Frontal cortex (tissue), 4 donors: Measurements from ENCODE around the gene ZFAND2B. TPM values are rescaled to one million over a fixed set of nuclear protein-coding genes. Genes with fewer than 3 reads are reported as not detected.

Source experiments
- DNase-seq, 2 donors: peaks; one replicate each; pipeline ENCODE4 v3.0.0; 2012; ENCODE audit warnings: low spot score in 2 of 2
- FAIRE-seq: peaks from 2 replicates; lab custom pipeline; 2012; peaks lifted over from hg19 to GRCh38; lab: Jason Lieb, UNC
- total RNA-seq: library from RNA; depleted of rRNA; stranded (reverse); fragments of >200 nt; gene quantifications from one replicate; pipeline ENCODE4 v1.2.3, GENCODE V29; 2014
- donor health status: control.
- donor health status: control.
- donor health status: control.

The ZFAND2B gene, protein sequence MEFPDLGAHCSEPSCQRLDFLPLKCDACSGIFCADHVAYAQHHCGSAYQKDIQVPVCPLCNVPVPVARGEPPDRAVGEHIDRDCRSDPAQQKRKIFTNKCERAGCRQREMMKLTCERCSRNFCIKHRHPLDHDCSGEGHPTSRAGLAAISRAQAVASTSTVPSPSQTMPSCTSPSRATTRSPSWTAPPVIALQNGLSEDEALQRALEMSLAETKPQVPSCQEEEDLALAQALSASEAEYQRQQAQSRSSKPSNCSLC
- total RNA-seq, result 10.2 TPM

DNA sequence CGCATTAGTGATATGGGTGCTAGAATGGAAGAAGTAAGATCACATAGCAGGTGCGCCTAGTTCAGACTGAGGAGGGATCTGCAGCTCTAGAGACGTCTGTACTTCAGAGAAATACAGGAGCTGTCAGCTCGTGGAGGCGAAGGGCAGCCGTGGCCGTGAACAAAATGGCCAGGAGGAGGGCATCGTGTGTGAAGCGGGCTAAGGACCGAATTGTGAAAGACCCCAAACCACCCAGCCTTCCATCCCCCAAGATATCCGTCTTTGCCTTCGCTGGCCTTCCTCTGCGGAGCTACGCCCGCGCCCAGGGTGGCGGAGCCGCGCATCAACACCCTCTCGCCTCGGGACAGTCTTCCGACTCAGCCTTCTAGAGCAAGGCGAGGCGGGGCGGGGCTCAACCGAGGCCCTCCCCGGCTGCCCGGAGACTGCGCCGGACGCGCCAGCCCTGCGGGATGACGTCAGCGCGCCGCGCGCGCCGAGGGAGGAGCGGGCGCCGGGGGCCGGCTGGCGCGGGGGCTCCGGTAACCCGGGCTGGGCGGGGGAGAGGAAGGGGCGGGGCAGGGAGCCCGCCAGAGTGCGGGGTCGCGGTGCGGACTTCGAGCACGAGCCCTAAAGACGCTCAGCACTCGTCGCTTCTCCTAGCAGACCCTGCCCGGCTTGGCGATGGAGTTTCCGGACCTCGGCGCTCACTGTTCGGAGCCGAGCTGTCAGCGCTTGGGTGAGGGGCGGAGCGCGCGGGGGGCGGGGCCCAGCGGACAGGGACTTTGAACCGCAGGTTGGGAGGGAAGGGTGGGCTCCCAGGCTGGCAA is at the start of gene ZFAND2B:
Gene ZFAND2B (plus strand): TSS at position 455 of the 806 bp plus-strand sequence. CDS start 206 bp downstream, at position 661.
- FAIRE-seq, result no peak
- peak; percentile 99 for DNase-seq

DNA sequence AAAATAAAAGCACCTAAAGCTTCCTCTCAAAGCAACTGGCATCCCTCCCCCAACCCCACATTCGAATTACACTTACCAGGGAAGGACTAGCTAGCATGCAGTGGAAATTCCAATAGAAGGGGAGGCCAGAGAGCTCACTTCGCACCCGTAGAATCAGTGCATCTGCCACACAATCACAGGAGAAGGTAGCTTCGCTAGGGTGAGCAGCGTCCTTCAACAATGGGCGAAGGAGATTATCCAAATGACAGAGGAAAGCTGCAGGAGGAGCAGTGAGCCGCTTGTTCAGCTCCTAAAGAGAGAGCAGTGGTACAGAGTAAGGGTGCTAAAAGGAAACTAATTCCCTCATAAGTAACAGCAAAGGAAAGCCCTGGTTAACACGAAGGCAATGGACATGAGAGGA is 49.2 kb upstream of the ZFAND2B start:
- DNase-seq (no peak), FAIRE-seq (no peak)

DNA sequence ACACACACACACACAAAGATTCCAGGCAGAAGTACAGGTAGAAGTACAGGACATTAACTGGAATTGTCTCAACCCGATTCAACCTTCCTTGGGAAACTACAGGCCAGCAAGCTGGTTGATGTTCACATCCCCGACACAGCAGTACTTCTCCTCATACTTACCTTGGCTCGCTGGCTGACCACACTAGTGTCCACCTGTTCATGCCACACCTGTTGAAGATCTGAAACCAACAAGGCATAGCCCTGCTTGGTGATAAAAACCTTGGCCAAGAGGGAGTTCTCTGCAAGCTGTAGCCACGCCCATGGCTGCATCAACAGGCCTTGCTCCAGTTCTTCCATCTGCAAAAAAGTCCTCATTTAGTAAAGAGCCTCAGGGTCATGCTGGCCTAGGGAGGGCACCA is 48.6 kb upstream of the ZFAND2B start:
- FAIRE-seq (no peak), DNase-seq (no peak)

DNA sequence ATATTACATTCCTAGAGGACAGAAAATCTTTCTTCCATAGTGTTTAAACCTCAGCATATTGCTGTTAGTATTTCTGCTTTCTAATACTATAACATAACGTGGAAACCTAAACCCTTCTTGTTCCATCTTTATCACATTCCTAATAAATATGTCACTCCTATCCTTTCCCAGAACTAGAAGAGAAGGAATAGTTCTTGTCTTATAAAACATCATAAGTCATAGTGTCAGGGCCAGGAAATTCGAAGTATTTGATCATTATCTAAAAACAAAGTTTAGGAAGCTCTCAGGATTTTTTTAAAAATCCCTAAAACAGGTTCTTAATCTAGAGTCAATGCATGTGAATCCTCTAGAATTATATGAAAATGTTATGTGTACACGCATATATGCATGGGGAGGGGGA is 48.0 kb upstream of the ZFAND2B start:
- no peak for FAIRE-seq
- no peak for DNase-seq

DNA sequence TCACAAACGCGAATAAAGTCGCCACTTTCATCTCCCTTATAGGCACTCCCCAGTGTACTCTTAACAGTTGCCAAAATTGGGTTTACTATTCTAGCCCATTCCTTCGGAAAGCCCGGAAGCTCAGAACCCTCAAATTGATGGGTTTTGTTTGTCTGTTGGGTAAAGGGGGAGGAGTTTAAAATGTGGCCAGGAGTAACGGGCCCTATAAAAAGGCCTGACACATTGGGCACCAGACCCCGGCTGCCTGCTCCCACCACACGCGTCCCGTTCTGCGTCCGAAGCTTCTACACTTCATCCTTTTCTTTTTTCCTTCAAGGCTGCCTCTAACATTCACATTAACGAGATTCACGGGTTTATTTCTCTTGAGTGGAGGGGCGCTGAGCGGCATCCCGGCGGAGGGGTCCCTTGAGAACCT is 46.8 kb upstream of the ZFAND2B start:
- no peak for FAIRE-seq
- DNase-seq, result no peak

DNA sequence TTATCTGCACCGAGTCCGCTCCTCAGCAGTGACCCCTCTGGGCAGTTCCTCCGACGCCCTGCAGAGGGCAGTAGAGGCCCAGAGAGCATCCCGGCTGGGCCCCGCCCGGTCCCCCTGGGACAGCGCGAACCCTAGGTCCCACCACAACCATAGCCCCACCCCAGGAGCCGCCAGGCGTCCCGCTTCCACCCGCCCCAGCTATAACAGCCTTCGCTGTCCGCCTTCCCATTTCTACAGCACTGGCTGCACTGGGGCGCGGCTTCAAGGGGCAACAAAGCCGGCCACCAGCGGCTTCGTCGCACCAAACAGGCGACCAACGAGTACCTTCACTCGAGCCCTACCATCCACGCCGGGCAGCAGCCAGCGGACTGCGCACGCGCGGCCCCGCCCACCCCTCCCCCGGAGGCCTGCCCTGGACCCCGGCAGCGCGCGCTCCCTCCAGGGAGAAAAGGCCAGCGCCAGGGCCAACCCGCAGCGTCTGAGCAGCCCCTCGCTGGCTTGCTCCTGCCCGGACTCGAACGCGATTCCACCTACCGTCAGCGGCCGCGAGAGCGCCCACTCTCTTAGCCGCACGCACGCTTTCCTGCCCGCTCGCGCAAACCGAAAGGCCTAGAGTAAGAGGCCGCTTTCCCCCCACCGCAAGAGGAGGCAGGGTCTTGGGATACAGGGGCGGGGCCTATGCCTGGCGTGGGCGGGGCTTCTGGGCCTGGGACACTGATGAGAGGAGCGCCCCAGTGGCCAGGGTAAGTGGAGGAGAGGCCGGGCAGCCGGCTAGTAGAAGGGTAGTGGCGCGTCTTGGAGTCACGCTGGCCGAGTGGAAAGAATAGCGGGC is 46.2 kb upstream of the ZFAND2B start, which contains the start of gene NHEJ1:
Gene NHEJ1 (minus strand): TSS at position 630 of the 832 bp plus-strand sequence. CDS start 2,453 bp downstream, outside the sequence.
- FAIRE-seq (no peak), DNase-seq (peak; percentile 87 to 93)

DNA sequence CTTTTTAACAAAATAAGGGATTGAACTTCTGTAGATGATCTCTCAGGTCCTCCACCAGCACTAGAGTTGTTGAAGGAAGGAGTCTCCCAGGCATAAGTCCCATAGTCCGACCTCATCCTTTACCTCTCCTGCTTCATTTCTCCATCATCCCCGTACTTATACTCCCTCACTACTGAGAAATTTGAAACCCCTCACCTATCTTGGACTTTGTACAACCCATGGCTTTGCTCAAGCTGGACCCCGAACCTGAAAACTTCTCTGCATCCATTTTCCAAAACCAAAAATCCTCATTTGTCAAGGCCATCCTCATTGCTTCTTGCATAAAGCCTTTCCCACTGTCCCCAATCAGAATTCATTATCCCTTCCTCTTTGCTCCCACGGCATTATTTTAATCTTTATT is 45.5 kb upstream of the ZFAND2B start:
- no peak for DNase-seq
- FAIRE-seq, result no peak

DNA sequence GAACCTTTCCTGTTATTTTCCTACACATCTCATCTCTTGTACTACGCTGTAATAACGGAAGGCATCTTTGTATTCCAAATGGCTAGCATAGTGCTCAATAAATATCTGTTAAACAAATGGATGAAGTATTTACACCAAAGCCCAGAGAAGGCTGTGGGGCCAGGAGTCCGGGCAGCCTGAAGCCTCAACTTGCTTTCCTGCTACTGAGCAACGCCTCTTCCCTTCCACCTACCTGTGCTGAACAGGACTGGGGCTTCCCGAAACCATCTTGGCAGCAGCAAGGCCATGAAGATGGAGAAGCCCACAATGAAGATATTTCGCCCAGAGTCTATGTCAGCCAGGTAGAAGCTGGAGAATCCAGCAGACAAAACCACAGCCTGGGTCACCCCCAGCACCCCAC is 43.4 kb upstream of the ZFAND2B start:
- DNase-seq, result no peak
- no peak for FAIRE-seq

DNA sequence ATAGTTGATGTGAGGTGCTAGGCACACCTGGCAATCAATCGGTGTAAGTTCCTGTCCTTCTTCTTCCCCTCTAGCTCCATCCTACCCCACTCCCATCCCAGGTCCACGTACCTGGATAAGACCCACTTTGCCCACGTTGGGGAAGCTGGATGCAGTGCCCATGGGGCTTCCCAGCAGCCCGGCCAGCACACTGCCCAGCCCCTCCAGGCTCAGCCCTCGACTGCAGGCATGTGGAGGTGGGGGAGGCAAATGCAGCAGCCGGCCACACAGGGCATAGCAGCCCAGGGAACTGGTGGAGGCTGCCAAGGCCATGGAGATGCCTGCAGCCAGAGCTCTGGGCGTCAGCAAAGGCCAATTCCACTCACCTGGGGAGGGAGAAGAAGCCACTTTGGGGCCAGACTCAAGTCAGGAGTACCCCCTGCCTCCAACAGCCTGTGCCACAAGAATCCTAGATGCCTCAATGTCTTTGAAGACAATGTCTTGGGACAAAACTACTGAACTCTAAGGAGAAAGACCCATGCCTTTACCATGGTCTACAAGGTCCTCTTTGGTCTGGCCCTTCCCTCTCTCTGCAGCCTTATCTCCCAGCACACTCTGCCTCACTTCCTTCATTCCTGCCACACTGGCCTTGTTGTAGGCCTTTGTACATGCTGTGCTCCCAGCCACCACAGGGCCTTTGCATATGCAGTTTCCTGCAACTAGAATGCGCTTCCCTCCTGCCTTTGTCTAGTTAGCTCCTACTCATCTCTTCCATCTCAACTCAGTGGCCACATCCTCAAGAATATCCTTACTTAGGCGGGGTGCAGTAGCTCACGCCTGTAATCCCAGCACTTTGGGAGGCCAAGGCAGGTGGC is 41.3 kb upstream of the ZFAND2B start:
- DNase-seq (no peak), FAIRE-seq (no peak)

DNA sequence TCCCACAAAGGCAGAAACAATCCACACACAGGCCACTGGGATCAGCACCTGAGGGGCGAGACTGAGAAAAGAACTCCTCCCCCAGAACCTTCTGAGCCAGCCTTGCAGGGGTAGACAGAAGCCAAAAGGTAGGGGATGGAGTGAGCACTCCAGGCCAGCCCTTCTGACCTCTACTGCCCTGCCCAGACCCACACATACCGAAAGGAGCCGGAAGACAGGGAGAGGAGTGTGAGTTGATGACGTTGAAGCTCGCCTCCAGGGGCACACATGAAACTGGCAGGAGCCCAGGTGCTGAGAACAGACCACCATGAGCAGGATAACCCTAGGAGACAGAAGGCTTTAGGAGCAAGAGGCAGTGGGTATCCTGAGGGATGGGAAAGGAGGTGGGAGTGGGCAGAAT is 38.6 kb upstream of the ZFAND2B start:
- DNase-seq (no peak), FAIRE-seq (no peak)

DNA sequence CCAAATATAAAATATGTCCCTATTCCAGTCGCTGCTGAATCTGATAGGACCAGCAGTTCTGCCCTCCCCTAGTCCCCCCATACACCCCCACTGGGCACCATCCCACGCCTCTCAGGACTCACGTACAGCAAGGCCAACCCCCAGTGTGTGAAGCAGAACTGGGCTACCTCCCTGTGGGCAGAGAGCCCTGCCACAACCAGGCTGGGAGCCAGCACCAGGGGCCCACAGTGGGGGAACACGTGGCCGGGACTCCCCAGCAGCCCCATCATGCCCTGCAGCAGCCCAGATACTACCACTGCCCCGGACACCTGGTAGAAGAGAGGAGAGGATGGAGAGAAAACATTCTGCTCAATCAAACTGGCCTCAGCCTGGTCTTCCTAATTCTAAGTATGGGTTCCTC is 38.1 kb upstream of the ZFAND2B start:
- DNase-seq, result no peak
- no peak for FAIRE-seq

DNA sequence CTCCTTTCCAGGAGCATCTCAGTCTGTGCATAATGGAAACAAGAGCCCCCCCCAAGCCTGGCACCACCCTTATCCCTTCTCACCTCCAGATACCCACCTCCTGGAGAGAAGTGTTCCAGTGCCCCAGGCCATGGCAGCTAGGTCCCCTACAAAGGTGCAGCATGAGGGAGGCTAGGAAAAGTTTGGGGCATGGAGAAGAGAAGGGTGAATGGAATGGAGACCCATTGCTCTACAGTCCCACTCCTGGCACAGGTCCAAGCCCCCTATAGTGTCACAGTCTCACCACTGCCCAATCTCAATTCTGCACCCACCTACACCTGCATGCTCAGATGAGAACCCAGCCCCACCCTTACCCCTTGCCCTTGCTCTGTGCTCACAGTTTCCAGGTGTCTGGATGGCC is 37.6 kb upstream of the ZFAND2B start:
- DNase-seq (no peak), FAIRE-seq (no peak)

DNA sequence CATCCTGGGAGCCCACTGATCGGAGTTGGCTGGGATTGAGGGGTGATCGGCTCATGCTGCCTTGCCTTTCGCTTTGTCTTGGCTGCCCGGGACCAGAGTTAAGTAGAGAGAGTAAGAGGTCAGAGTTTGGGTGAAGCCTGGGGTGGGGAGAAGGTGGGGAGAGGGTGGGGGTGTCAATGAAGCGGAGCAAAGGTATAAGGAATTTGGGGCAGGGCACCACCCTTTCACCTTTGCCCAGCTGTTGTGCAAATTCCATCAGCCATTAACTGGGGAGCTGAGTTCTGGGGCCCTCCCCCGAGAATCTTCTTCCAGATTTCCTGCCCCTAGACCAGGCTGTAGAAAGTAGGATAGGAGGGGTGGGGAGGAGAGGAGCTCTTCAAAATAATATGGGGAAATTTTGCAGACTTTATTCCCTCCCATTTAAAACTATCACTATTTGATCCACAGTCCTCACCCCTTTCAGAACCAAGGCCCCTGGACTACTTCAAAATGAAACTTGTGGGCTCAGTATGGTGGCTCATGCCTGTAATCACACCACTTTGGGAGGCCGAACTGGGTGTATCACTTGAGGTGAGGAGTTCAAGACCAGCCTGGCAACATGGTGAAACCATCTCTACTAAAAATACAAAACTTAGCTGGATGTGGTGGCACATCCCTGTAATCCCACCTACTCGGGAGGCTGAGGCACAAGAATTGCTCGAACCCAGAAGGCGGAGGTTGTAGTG is 36.5 kb upstream of the ZFAND2B start, which contains the start of gene SLC23A3:
Gene SLC23A3 (minus strand): TSS at position 100 of the 725 bp plus-strand sequence. CDS start 45 bp downstream, at position 55.
- FAIRE-seq (no peak), DNase-seq (no peak)

DNA sequence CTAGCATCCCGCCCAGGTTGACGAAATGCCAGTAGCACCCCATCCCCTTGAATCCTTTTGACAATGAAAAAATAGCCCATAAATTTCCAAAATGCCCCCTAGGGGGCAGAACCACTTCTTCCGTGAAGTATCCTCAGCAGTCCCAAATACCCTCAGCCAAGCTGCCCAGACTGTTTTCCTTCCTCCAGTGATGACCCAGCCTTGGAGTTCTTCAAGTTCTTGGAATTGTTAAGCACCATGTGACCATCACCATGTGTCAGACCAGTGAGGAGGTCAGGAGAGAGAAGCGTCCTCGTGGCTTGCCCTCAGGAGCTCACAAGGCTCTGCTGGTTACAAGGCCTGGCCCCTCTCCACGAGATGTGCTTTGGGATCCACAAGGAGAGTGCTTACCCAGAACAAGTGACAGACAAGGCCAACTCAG is 35.3 kb upstream of the ZFAND2B start:
- DNase-seq (peak; percentile 38 to 65), FAIRE-seq (no peak)

DNA sequence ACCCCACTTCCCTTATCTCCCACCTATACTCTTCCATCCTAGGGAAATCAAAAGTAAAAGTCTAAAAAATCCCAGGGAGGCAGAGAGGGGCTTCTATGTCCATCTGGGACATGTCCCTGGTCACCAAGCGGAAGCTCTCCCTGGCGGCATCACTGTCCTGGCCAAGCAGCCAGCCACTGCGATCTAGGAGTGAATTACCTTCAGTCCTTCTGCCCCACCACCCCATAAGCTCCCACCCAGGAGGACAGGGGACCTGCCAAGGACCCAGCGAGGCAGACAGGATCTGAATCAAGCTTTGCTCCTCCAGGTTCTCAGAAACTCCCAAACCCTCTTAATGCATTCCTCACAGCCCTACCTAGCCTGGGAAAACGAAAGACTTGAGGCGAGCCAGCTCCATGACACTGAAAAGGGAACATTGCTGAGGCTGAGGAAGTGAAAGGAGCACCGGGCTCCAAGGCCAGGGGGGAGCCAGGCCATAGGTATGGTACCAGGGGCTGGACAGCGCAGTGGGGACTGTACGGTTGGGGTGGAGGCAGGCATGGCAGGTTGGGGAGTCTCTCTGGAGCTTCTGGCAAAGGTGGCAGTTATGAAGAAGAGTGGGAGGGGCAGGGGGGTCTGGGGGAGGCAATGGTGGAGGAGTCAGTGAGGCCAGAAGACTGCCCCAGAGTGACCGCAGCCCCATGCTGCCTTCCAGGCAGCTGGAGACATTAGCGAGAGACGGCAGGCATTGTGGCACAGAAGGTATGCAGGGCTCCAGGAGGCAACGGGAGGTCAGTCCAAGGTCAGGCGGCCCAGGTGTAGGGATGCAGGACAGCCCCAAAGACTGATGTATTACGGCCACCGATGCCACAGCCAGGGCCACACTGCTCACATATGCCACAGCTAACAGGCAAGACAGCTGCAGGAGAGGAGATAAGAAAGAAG is 34.1 kb upstream of the ZFAND2B start:
- no peak for DNase-seq
- FAIRE-seq, result no peak

DNA sequence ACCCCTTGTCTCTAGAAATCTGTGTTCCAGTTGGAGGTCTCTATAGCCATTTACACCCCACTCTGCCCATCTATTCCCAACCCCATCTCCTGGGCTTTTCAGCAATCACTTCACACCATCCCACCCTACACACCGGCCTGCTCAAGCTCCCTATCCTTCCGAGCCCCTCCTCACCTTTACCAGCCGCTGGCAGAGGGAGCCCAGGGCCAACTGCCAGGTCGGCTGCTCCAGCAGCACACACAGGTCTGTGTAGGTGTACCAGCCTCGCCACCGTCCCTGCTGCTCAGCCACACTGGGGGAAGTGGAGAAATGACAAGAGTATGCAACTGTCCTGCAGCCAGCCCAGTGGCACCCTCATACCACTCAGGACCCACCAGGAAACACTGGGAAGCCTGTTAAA is 33.4 kb upstream of the ZFAND2B start:
- DNase-seq (no peak), FAIRE-seq (no peak)

DNA sequence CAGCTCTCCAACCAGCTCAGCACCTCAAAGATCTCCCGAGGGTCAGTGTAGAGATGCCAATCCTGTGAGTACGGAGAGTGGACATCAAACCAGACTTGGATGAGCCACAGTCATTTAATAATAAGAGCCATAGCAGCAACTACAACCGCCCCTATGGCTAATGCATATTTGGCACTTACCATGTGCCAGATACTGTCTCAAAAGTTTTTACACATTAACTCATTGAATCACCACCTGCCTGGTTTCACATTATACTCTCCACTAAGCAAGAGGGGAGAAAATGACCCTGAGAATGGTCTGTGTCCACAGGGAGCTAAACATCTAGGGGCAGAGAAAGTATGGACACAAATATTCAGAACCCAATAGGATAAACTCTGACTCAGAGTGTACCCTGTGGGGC is 32.4 kb upstream of the ZFAND2B start:
- no peak for DNase-seq
- no peak for FAIRE-seq

DNA sequence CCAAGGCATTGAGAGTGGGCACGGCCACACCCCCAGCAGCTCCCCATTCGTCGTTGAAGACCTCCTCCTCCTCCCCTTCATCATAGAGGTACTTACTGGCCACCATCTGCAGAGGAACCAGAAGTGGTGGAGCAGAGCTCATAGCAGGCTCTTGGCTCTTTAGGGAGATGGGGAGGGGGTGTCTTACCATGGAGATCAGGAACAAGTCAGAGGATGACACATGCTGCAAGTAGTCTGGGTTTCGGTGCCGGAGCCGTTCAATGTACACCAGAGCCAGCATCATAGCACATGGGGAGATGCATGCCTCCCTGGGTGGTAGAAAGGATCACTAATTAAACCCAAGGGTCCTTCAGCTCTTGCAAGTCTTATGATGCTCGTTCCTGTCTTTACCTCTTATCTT is 31.8 kb upstream of the ZFAND2B start:
- FAIRE-seq (no peak), DNase-seq (no peak)
